Measurements from ENCODE around the gene RNH1. TPM values are rescaled to one million over a fixed set of nuclear protein-coding genes. Genes with fewer than 3 reads are reported as not detected.

Gene RNH1
- total and polyA plus RNA-seq, 2 experiments from 2014 or later, result 623 to 751 TPM

GRCh38 chr11:498297-499181 lies 8.5 kb downstream of the RNH1 start:
- Histone ChIP-seq H3K9me2 (ENCODE audit: insufficient read depth) (no peaks in the 10 kb centered on the region), H3K9ac (no peak overlapping the region), H3K4me1 (ENCODE audit: insufficient read depth) (peaks cover 5% of the 10 kb centered on the region; the same call in 1 of the 2 replicates), H3K36me3 (ENCODE audit: low read depth) (peaks cover 44% of the 10 kb centered on the region), H3K4me2 (ENCODE audit: unreplicated experiment) (no peak overlapping the region), H3K4me3 (no peak overlapping the region), H3F3A (ENCODE audit: insufficient read depth) (peaks cover 26% of the 10 kb centered on the region), H3K27me3 (replicated peaks; ENCODE audit: insufficient read depth) (no peaks in the 10 kb centered on the region), H3K79me2 (ENCODE audit: insufficient read depth) (peaks cover 53% of the 10 kb centered on the region), H4K20me1 (ENCODE audit: insufficient read depth) (no peaks in the 10 kb centered on the region), H2AFZ (no peak overlapping the region), H3K27ac (no peak overlapping the region), H3K9me3 (ENCODE audit: low read depth) (no peaks in the 10 kb centered on the region)
- 93 to 94% methylated on average over 21 to 36 of the region's 39 CpGs for WGBS, 2 experiments (ENCODE audit: low coverage in 1 of 2, low lambda C conversion rate in 2 of 2, missing lambda C conversion rate in 2 of 2)
- no peak for DNase-seq
- in situ Hi-C loops (cut with MboI), result no loop called here
- TF ChIP-seq EZH2 (IDR thresholded peaks at IDR 0.05; ENCODE audit: insufficient read depth, poor library complexity, severe bottlenecking) (no peak), EZH2phosphoT487 (IDR thresholded peaks at IDR 0.05; ENCODE audit: insufficient read depth, low read depth) (no peak)

- Histone ChIP-seq H3K27me3 (replicated peaks; ENCODE audit: insufficient read depth) (no peaks in the 10 kb centered on the region), H3K27ac (no peak overlapping the region), H3K4me3 (no peak overlapping the region), H3F3A (ENCODE audit: insufficient read depth) (peaks cover 31% of the 10 kb centered on the region), H3K9ac (no peak overlapping the region), H3K36me3 (ENCODE audit: low read depth) (peaks cover 44% of the 10 kb centered on the region), H4K20me1 (ENCODE audit: insufficient read depth) (no peaks in the 10 kb centered on the region), H2AFZ (no peak overlapping the region), H3K9me3 (ENCODE audit: low read depth) (no peaks in the 10 kb centered on the region), H3K9me2 (ENCODE audit: insufficient read depth) (no peaks in the 10 kb centered on the region), H3K4me2 (ENCODE audit: unreplicated experiment) (no peak overlapping the region), H3K4me1 (ENCODE audit: insufficient read depth) (peaks cover 4% of the 10 kb centered on the region; the same call in 1 of the 2 replicates), H3K79me2 (ENCODE audit: insufficient read depth) (peaks cover 51% of the 10 kb centered on the region)
- WGBS, 2 experiments (ENCODE audit: low coverage in 1 of 2, low lambda C conversion rate in 2 of 2, missing lambda C conversion rate in 2 of 2), result 92 to 93% methylated on average over 20 to 31 of the region's 31 CpGs
- no peak for DNase-seq
- TF ChIP-seq EZH2phosphoT487 (IDR thresholded peaks at IDR 0.05; ENCODE audit: insufficient read depth, low read depth), result no peak
- TF ChIP-seq EZH2 (IDR thresholded peaks at IDR 0.05; ENCODE audit: insufficient read depth, poor library complexity, severe bottlenecking), result no peak
- in situ Hi-C loops (cut with MboI), result no loop called here
Measured at GRCh38 chr11:497565-498296, 9.3 kb downstream of the RNH1 start.

- TF ChIP-seq EZH2phosphoT487 (IDR thresholded peaks at IDR 0.05; ENCODE audit: insufficient read depth, low read depth) (no peak), EZH2 (IDR thresholded peaks at IDR 0.05; ENCODE audit: insufficient read depth, poor library complexity, severe bottlenecking) (no peak)
- no peak overlapping the region for H3K4me2 ChIP-seq (ENCODE audit: unreplicated experiment)
- in situ Hi-C loops (cut with MboI), result no loop called here
Measured at GRCh38 chr11:496834-497564, 10.0 kb downstream of the RNH1 start.

GRCh38 chr11:495537-495931 lies 11.5 kb downstream of the RNH1 start:
- no peak overlapping the region for H3K4me2 ChIP-seq (ENCODE audit: unreplicated experiment)
- H3K27ac ChIP-seq, result no peak overlapping the region
- H3K9me2 ChIP-seq (ENCODE audit: insufficient read depth), result no peaks in the 10 kb centered on the region
- H2AFZ ChIP-seq, result no peak overlapping the region
- H3K9me3 ChIP-seq (ENCODE audit: low read depth), result no peaks in the 10 kb centered on the region
- TF ChIP-seq EZH2phosphoT487 (IDR thresholded peaks at IDR 0.05; ENCODE audit: insufficient read depth, low read depth) (no peak), EZH2 (IDR thresholded peaks at IDR 0.05; ENCODE audit: insufficient read depth, poor library complexity, severe bottlenecking) (no peak)
- no peaks in the 10 kb centered on the region for H4K20me1 ChIP-seq (ENCODE audit: insufficient read depth)
- 64 to 73% methylated on average over 10 of the region's 10 CpGs for WGBS, 2 experiments (ENCODE audit: low coverage in 1 of 2, low lambda C conversion rate in 2 of 2, missing lambda C conversion rate in 2 of 2)
- H3F3A ChIP-seq (ENCODE audit: insufficient read depth), result peaks cover 31% of the 10 kb centered on the region
- no peak for DNase-seq
- H3K4me1 ChIP-seq (ENCODE audit: insufficient read depth), result no peaks in the 10 kb centered on the region
- no peaks in the 10 kb centered on the region for H3K27me3 ChIP-seq (replicated peaks; ENCODE audit: insufficient read depth)
- peaks cover 29% of the 10 kb centered on the region for H3K79me2 ChIP-seq (ENCODE audit: insufficient read depth)
- H3K9ac ChIP-seq, result no peak overlapping the region
- in situ Hi-C loops (cut with MboI), result no loop called here
- H3K36me3 ChIP-seq (ENCODE audit: low read depth), result peaks cover 44% of the 10 kb centered on the region
- no peak overlapping the region for H3K4me3 ChIP-seq

More at GRCh38 chr11:496834-497564, 10.0 kb downstream of the RNH1 start:
- 95 to 97% methylated on average over 28 to 34 of the region's 34 CpGs for WGBS, 2 experiments (ENCODE audit: low coverage in 1 of 2, low lambda C conversion rate in 2 of 2, missing lambda C conversion rate in 2 of 2)
- H3K27me3 ChIP-seq (replicated peaks; ENCODE audit: insufficient read depth), result no peaks in the 10 kb centered on the region
- H3K9me2 ChIP-seq (ENCODE audit: insufficient read depth), result no peaks in the 10 kb centered on the region
- H3F3A ChIP-seq (ENCODE audit: insufficient read depth), result peaks cover 31% of the 10 kb centered on the region
- H3K36me3 ChIP-seq (ENCODE audit: low read depth), result peaks cover 44% of the 10 kb centered on the region
- no peaks in the 10 kb centered on the region for H4K20me1 ChIP-seq (ENCODE audit: insufficient read depth)
- peaks cover 44% of the 10 kb centered on the region for H3K79me2 ChIP-seq (ENCODE audit: insufficient read depth)
- no peak overlapping the region for H3K9ac ChIP-seq
- no peak overlapping the region for H3K27ac ChIP-seq
- no peaks in the 10 kb centered on the region for H3K4me1 ChIP-seq (ENCODE audit: insufficient read depth)
- no peaks in the 10 kb centered on the region for H3K9me3 ChIP-seq (ENCODE audit: low read depth)
- H2AFZ ChIP-seq, result no peak overlapping the region
- no peak overlapping the region for H3K4me3 ChIP-seq
- no peak for DNase-seq
